H54 (cell line): ENCODE measurements around the gene PGP.

Source experiments
- DNase-seq: peaks from one replicate; pipeline ENCODE4 v3.0.0; 2011; ENCODE audit warnings: low spot score, mixed read lengths; ENCODE audit not compliant: insufficient read length
- FAIRE-seq: peaks from 3 replicates; lab custom pipeline; 2011; peaks lifted over from hg19 to GRCh38; lab: Jason Lieb, UNC
- POLR2A ChIP-seq: IDR thresholded peaks from 2 replicates; pipeline ENCODE4 v1.6.1; 2011; ENCODE audit warnings: low read depth, mild to moderate bottlenecking, low read length

PGP gene

GRCh38 chr16:2170587-2171435, 43.8 kb downstream of the PGP start:
- no peak for TF ChIP-seq POLR2A
- no peak for DNase-seq
- no peak for FAIRE-seq

DNA sequence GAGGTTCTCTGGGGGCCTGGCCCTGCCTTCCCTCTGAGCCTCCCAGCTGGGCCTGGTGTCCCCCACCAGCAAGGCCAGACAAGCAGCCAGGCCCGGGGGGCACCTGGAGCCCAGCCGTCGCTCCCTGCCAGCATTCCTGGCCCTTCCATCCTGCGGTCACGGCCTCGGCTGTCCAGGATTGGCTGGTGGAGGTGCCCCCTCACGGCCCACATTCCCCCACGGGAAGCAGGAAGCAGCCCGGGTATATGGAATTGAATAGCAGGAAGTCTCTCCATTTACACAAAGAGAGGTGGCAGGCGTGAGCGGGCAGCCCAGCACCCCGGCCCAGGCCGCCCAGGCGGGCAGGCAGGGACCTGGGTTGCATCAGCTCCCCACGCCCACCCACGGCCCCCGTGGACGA, 44.6 kb downstream of the PGP start:
- DNase-seq (no peak), FAIRE-seq (no peak)
- TF ChIP-seq POLR2A: no peak

- FAIRE-seq: no peak
- no peak for TF ChIP-seq POLR2A
Measured at GRCh38 chr16:2167068-2167638, 47.5 kb downstream of the PGP start.

DNA sequence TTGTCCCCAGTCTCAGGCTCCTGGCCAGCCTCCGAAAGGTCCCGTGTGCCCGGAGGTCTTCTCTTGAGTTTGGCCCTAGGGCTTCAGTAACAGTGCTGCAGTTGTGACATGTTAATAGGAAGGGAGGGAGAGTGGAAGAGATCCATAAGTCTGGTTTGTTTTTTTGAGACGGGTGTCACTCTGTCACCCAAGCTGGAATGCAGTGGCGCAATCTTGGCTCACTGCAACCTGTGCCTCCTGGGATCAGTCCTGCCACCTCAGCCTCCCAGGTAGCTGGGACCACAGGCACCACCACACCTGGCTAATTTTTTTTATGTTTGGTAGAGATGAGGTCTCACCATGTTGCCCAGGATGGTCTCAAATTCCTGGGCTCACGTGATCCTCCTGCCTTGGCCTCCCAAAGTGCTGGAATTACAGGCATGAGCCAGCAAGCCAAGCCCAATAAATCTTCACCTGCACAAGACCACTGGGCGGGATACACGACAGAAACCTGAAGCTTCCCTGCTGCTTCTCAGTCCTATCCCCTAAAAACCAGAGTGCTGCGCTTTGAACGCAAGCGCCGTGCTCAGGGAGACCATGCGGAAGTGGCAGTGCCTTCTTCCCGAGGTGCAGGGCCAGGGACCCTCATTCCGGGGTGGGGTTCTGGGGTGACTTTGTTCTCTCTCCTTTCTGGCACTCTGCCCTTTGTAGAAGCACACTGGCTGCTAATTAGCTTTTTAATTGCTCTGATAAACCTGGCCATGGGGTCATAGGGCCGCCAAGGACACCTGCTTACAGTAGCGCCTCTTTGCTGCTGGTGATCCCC, 48.2 kb downstream of the PGP start:
- DNase-seq (no peak), FAIRE-seq (no peak)
- no peak for TF ChIP-seq POLR2A

More at GRCh38 chr16:2167068-2167638, 47.5 kb downstream of the PGP start:
- DNase-seq: no peak

DNA sequence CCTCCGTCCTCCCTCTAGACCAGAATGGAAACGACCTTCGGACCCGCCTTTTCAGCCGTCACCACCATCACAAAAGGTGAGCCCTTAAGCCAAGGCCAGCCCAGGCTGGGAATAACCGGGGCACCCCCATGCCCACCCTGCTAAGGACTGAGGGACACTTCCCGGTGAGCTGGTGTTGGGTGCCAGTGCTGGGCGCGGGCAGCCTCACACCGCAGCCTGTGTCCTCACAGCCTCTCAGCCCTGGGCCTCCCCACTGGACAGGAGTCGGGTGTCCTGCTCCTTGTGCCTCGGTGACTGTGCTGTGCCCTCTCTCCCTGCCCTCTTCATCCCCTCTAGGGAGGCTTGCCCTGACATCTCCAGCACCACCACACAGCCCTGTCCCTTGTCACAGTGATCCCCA, 48.8 kb downstream of the PGP start:
- FAIRE-seq: no peak
- no peak for DNase-seq
- TF ChIP-seq POLR2A: no peak

DNA sequence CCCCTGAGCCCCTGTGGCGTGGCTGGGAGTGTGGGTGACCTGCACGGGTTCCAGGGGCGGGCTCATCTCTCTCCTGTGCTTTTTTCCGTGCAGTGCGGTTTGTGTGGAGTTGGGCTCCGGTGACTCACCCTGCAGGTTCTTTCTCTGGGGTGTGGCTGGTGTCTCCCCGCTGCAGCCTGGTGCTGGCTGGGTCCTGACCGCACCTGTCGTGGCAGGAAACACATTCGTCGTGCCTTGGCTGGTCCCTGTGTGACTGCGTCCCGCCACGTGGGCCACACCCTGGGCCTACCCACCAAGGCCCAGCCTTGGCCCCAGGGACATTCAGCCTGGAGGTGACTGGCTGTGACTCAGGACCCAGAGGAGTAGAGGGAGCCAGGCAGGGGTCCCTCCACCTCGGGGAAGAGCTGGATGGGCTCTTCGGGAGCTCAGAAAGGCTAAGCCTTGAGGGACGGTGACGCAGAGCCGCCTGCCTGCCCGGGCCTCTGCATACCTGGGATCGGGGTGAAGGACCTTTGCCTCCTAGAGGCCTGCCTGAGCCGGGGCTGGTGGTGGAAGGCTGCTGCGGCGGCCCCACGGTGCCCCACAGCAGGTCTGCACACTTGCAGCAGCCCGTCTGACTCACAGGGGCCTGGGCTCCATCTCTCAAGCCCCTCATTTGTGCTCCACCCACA, 51.3 kb downstream of the PGP start:
- no peak for FAIRE-seq
- peak; percentile 61 for DNase-seq
- no peak for TF ChIP-seq POLR2A

- no peak for TF ChIP-seq POLR2A
- DNase-seq (no peak), FAIRE-seq (no peak)
Measured at GRCh38 chr16:2162676-2163118, 51.9 kb downstream of the PGP start.

DNA sequence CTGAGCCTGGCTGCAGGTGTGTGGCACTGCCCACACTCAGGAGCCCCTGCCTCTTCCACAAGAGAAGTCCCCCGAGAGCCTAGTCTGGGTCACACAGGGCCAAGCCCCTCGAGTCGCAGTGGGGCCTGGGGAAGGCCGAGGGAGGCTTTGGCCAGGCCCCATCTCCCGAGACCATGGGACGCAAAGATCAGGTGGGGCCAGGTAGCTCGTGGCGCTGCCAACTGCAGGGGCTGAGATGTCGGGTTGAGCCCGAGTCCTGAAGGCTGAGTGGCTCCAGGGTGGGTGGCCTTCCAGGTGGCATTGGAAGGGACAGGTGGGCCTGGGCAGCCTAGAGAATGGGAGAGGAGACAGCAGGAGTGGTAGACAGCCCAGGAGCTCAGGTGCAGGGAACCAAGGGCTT, 52.7 kb downstream of the PGP start:
- FAIRE-seq (no peak), DNase-seq (no peak)
- TF ChIP-seq POLR2A: no peak
